ENCODE results near the gene IMPA2. TPM values are rescaled to one million over a fixed set of nuclear protein-coding genes. Genes with fewer than 3 reads are reported as not detected.

The IMPA2 gene
- total and polyA plus RNA-seq, 10 of the 15 experiments (the other 5 are each of a cell fraction or from before 2014, with no cell fraction given): 0.24 to 21.0 (median 11.4) TPM

- in situ Hi-C loops (cut with MboI): loop anchor here (5.0 kb wide), 1 partner anchor 102 kb away; no protein-coding TSS in a partner anchor
- Histone ChIP-seq H3K79me2 (ENCODE audit: control insufficient read depth, insufficient read depth, low read length) (no peaks in the 10 kb centered on the region), H3K4me2 (ENCODE audit: control insufficient read depth, insufficient read depth) (peak overlapping the region; percentile 99), H4K20me1 (ENCODE audit: control insufficient read depth, insufficient read depth) (no peaks in the 10 kb centered on the region), H3K36me3 (ENCODE audit: control insufficient read depth in 2 of 2, insufficient read depth in 2 of 2, low read length in 1 of 2) (no peaks in the 10 kb centered on the region), H3K9me3 (replicated peaks; ENCODE audit: control insufficient read depth, insufficient read depth, low read length) (no peaks in the 10 kb centered on the region), H3K27ac (ENCODE audit: control insufficient read depth, insufficient read depth) (no peak overlapping the region), H3K4me3 (peak overlapping the region; percentile 53; the same call in 1 of the 2 replicates), H2AFZ (ENCODE audit: control insufficient read depth, low read depth, low read length) (peak overlapping the region; percentile 62), H3K4me1 (ENCODE audit: control insufficient read depth, insufficient read depth, low read length) (peaks cover 5% of the 10 kb centered on the region), H3K9ac (ENCODE audit: control insufficient read depth, insufficient read depth, low read length) (peak overlapping the region; percentile 56; the same call in 1 of the 2 replicates), H3K27me3 (replicated peaks in 1 of 2; ENCODE audit: control insufficient read depth in 2 of 2, insufficient read depth in 2 of 2, low read length in 1 of 2) (peaks cover 0 to 3% of the 10 kb centered on the region in 2 experiments; a peak in 2 of 4 replicates)
- no peak for FAIRE-seq
- CTCF ChIA-PET: interaction anchor here (0.9 to 5.9 kb wide), 9 partner anchors 11 to 382 kb away, joined by 3 to 71 read pairs (median 4); no protein-coding TSS in a partner anchor
- DNase-seq (ENCODE audit: low read depth, low spot score): no peak
- intact Hi-C loops (cut with micrococcal nuclease; ENCODE audit: unreplicated experiment): loop anchor here (1.0 to 2.0 kb wide), 3 partner anchors 101 to 384 kb away; no protein-coding TSS in a partner anchor
- WGBS (ENCODE audit: insufficient coverage, insufficient replicate concordance, low lambda C conversion rate, missing lambda C conversion rate): 4% methylated on average over 55 of the region's 74 CpGs
- TF ChIP-seq ZNF217 (IDR thresholded peaks at IDR 0.05): no peak
- 0 out of 2 replicates have a peak, but pooled peaks have one; percentile 27 for TF ChIP-seq GATAD2B (conservative IDR thresholded peaks at IDR 0.05; ENCODE audit: low read depth)
- peak; percentile 82 for TF ChIP-seq SMC3 (IDR thresholded peaks at IDR 0.05; ENCODE audit: borderline replicate concordance, low read length)
- peak; percentile 56; the same call in 1 of the 2 replicates for TF ChIP-seq YY1 (IDR thresholded peaks at IDR 0.05; ENCODE audit: low read depth, low read length)
- peak; percentile 48; the same call in 1 of the 2 replicates for TF ChIP-seq LARP7 (IDR thresholded peaks at IDR 0.05)
- TF ChIP-seq, protein P1, sequence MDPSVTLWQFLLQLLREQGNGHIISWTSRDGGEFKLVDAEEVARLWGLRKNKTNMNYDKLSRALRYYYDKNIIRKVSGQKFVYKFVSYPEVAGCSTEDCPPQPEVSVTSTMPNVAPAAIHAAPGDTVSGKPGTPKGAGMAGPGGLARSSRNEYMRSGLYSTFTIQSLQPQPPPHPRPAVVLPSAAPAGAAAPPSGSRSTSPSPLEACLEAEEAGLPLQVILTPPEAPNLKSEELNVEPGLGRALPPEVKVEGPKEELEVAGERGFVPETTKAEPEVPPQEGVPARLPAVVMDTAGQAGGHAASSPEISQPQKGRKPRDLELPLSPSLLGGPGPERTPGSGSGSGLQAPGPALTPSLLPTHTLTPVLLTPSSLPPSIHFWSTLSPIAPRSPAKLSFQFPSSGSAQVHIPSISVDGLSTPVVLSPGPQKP (IDR thresholded peaks at IDR 0.05; ENCODE audit: low read depth, low read length): 0 out of 2 replicates have a peak, but pooled peaks have one; percentile 18
- peak; percentile 83 for TF ChIP-seq RAD21 (IDR thresholded peaks at IDR 0.05; ENCODE audit: insufficient read depth, low read depth, low read length)
- TF ChIP-seq RB1 (IDR thresholded peaks at IDR 0.05; ENCODE audit: borderline replicate concordance): peak; percentile 76; the same call in 1 of the 2 replicates
- peak; percentile 28; the same call in 1 of the 2 replicates for TF ChIP-seq SMARCA5 (IDR thresholded peaks at IDR 0.05)
- no peak for TF ChIP-seq MYC (IDR thresholded peaks at IDR 0.05; ENCODE audit: insufficient read depth, insufficient read length, insufficient replicate concordance, low read length, severe bottlenecking)
- TF ChIP-seq BHLHE40 (IDR thresholded peaks at IDR 0.05; ENCODE audit: borderline replicate concordance in 1 of 2, low read depth in 2 of 2, low read length in 1 of 2): peak; percentile 73 to 87; a peak in 3 of 4 replicates
- 0 out of 2 replicates have a peak, but pooled peaks have one; percentile 29 for TF ChIP-seq ZNF207 (IDR thresholded peaks at IDR 0.05; ENCODE audit: borderline replicate concordance)
- TF ChIP-seq ATF2 (IDR thresholded peaks at IDR 0.05; ENCODE audit: low read length): no peak
- peak; percentile 95 to 99 (median 95); a peak in 5 of 6 replicates for TF ChIP-seq CTCF (IDR thresholded peaks at IDR 0.05 in 2 of 3, conservative IDR thresholded peaks at IDR 0.05 in 1 of 3; ENCODE audit: control insufficient read depth in 2 of 3, extremely low read depth in 1 of 3, insufficient read depth in 1 of 3, low read depth in 3 of 3, low read length in 3 of 3)
- SMC1A ChIA-PET (ENCODE audit: uncharacterized antibody, unreplicated experiment): interaction anchor here (1.2 to 3.9 kb wide), 2 partner anchors 43 to 101 kb away, joined by 3 to 18 read pairs; no protein-coding TSS in a partner anchor
- ATAC-seq: peak; percentile 97
- POLR2A ChIA-PET: no interaction called here
- no TSS peak for BruUV-seq (replicated peaks)
- RAD21 ChIA-PET (ENCODE audit: unreplicated experiment): interaction anchor here (1.0 to 3.8 kb wide), 3 partner anchors 100 to 306 kb away, joined by 4 to 21 read pairs (median 6); no protein-coding TSS in a partner anchor
These were observed 57.6 kb downstream of the IMPA2 start for GRCh38 chr18:12038639-12039539.

Measured in GM12878 (cell line).